Activated T-cell treated with anti-CD3 and anti-CD28 coated beads for 4 hours (primary cell): Measurements from ENCODE around the gene NOL4L.

Experiments used
- DNase-seq: peaks from one replicate; pipeline ENCODE4 v3.0.0-alpha.2; 2020

Gene NOL4L

DNA sequence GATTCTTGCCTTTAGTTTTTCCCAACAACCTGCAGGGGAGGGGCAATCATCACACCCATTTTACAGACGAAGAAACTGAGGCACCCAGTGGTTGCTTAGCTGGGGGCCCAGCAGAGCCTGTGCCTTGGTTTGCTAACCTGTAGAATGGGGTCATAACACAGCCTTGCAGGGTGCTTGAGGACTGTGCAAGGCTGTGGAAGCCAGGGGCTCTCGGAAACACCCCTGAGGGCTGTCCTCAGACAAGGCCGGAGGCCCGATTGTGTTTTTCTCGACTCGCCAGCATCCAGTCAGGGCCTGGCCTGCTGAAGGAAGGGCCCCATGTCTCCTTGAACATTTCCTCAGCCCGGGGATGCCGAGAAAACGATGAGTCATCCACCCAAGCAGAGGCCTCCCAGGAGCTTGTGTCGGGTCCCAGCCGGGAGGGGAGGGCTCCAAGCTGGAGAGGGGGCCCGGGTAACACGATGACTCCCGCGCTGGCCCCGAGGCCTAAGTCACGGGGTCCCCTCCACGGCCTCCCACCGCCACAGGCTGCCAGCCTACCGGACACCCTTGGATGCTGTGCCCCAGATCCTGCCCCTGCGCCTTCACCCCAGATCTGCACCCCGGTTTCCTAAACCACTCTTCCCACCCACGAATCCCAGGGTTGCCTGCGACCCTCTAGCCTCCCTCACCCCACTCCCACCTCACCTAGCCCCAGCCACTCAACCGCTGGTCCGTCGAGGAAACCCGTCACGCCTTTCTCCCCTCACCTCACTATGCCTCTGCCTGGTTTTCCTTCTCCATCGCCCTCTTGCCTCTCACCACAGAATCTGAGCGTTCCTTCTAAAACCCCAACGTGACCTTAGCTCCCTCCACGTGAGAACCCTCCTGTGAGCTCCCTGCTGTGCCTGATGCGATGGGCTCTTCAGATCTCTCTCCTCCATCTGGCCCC is 10.6 kb downstream of the NOL4L start:
- no peak for DNase-seq

GRCh38 chr20:32573167-32573851 is 11.8 kb downstream of the NOL4L start:
- DNase-seq, result no peak

DNA sequence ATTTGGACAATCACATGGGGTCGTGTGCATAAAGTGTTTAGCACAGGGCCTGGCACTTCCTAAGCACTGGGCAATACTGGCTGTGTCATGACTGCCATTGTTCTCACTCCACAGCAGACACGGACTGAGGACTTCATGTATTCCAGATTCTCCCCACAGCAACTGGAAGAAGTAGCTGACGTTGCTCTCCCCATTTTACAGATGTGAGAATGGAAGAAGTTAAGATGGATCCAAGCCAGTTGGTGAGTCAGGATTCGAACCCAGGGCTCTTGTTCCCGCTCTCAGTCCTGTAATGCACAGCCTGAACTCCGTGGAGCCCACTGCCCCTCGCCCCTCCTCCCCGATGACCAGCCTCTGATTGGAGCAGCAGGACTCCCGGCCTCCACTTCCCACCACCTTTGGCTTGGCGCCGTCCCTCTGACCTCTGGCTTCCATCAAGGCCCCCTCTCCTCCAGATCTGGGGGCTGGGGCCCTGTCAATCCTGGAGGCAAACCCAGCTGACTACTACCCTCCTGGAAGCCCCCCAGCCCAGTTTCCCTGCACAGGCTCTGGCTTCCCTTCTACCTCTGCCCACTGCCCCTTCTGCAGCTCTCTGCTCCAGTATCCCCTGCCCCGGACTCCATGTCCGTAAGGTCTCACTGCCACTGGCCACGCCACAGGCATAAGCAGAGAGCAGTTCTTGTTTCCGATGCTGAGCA is 12.7 kb downstream of the NOL4L start:
- no peak for DNase-seq

GRCh38 chr20:32571566-32571965 is 13.6 kb downstream of the NOL4L start:
- DNase-seq, result no peak

- no peak for DNase-seq
These were observed 14.5 kb downstream of the NOL4L start for GRCh38 chr20:32570401-32571190.

- no peak for DNase-seq
These were observed 15.5 kb downstream of the NOL4L start for GRCh38 chr20:32569380-32570305.

GRCh38 chr20:32569018-32569379 is 16.1 kb downstream of the NOL4L start:
- no peak for DNase-seq

DNA sequence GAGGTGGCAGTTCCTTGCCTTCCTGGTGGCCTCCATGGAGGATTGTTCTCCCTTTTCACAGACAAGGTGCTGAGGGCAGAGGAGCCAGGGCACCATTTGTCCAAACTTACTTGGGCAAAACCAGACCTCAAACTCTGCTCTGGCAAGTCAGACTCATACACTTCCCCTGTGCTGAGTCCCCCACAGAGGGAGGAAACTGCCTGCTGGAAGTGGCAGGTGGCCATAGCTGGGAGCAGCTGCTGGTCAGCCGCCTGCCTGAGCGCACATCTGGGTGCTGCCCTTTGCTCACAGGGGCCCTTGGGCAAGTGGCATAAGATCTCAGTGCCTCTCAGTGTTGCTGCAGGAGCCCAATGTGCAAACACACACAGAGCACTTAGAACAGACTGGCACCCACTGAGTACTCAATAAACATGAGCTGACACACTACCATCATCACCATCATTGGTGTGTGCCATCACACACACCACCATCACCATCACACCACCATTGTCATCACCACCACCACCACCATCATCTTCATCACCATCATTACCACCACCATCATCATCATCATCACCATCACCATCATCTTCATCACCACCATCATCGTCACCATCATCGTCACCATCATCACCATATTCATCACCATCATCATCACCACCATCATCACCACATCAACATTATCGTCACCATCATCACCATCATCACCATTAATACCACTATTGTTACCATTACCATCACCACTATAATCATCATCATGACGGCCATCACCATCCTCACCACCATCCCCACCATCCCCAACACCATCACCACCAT is 17.6 kb downstream of the NOL4L start:
- no peak for DNase-seq

DNA sequence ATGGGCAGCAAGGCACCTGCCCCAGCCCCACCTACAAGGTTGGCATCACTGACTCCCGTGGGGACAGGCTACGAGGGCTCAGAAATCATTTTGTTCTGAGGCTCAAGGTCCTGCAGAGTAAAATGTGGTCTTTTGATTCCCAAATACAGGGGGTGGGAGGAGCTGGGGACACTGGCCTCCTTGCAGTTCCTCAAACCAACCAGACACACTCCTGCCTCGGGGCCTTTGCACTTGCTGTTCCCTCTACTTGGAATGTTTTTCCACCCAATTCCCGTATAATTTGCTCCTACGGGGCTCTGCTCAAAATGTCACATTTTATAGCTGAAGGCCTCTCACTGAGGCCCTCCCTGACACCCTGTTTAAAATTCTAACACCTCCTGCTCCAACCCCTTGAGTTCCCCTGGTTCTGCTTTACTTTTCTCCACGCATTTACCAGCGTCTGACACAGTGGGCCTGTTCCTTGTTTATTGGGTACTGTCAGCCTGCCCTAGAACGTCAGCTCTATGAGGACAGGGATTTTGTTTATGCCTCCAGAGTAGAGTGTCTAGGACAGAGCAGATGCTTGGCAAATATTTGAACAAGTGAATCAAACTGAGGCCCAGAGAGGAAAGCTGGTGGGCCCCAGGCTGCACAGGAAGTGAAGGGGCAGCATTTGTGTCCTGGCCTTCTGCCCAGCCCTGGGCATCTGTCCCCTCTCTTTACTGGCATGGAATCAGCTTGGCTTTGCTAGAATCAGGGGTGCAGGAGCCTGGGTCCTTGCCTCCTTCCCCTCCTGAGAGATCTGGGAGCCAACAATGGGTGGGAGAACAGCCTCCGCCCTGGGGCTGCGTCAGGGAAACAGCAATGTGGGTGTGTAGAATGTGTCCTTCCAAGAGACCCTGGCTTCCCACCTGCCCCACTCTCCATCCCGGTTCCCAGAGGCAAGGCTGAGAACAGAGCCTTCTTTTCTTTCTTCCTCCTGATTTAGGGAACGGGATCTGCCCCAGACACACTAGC is 18.5 kb downstream of the NOL4L start:
- no peak for DNase-seq

DNA sequence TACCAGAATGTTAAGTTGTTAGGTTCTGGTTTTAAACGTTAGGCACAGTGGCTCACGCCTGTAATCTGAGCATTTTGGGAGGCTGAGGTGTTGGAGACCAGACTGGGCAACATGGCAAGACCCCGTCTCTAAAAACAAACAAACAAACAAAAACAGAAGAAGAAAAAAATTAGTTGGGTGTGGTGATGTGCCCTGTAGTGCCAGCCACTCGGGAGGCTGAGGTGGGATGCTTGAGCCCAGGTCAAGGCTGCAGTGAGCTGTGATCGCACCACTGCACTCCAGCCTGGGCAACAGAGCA is 19.4 kb downstream of the NOL4L start:
- DNase-seq, result no peak

DNA sequence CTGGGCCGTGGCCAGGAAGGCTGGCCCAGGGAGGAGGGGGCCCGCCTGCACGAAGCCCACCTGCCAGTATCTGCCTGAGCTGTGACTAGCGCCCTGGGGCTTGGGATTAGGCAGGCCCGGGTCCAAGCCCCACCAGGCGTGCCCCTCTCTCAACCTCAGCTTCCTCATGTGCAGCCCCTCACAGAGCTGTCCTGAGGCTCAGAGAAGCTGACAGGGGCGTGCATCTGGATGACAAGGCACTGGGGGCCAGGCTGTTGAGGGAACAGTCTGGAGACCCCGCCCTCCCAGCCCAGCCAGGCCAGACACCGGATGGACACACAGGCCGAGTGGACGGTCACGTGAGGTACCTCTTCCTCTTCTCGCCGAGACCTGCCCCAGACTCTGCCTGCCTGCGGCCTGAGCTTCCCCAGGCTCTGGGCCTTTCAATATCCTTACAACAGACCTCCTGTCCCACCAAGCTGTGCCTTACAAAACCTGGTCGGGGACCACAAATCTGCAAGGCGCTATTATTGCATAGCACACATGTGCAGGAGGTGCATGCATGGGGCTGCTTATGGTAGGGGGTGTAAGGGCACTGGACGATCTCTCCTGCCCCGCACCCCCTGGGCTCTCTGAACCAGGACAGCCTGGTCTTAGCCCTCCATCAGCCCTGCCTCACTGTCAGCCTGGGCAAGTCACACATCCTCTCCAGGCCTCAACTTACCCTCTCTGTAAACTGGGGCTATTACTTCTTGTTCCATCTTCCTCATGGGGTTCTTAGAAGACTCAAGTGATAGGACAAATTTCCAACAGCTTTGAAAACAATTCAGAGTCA is 20.0 kb downstream of the NOL4L start:
- DNase-seq, result no peak

- no peak for DNase-seq
These were observed 20.7 kb downstream of the NOL4L start for GRCh38 chr20:32564440-32564839.

- DNase-seq, result no peak
These were observed 21.5 kb downstream of the NOL4L start for GRCh38 chr20:32563311-32564272.

DNA sequence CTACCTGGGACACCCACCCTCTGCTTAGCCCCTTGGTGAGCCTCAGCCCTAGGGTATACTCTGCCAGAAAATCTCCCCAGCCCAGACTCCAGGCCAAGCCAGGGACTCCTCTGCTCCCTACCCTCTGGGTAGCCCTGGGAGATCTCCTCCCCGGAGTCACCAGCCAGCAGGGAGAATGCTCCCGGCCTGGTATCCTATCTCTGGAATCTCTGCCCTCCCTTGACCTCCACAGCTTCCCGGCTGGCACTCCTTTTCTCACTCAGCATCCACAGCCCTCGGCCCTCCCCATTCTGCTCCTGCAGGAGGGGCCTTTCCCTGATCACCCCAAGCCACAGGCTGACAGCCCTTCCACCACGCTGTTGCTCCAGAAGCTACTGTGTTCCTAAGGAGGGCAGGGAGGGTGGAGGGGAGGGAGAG is 22.6 kb downstream of the NOL4L start:
- no peak for DNase-seq

DNA sequence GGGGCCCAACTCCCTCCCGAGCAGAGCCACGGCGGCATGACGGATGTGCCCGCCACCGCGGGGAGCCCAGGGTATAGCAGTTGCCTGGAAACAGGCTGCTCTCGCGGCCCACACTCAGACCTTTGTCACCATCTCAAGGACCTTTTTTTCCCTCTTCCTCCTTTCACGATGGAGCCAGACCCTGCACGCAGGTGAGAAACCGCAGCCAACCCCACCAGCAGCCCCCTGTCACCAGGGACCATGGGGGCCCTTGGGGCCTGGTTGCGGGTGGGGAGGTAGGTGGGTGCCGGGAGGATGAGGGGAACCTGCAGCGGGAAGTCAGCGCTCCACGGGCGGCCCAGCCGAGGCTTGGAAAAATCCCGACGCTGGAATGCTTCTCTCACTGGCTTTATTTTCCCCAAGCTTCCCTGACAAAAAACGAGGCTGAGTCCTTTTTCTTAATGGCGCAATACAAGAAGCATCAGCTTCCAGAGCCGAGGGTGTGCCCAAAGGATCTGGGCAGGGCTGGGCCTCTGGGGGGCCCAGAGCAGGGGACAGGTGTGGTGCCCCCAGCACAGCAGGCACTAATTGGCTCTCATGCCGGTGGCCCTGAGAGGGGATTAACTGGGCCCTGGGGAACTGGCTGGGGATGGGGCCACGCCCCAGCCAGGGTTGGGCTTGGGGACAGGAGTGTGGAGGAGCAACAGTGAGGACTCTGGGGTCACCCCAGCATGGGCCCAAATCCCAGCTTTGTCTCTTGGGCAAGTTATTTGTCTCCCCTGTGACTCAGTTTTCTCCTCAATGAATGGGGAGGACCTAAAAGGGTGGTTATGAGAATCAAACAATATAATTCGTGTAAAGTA is 23.9 kb downstream of the NOL4L start:
- DNase-seq, result no peak

GRCh38 chr20:32560482-32560988 is 24.6 kb downstream of the NOL4L start:
- no peak for DNase-seq
